Body of pancreas (tissue), 4 donors: ENCODE data around the gene RNF11.

Experiments used
- CTCF ChIP-seq, 7 experiments: fragments of 450-650 bp in 4 of 7; fragments of 200-600 bp in 3 of 7; sonication (generic) in 3 of 7; IDR thresholded peaks; one replicate each; pipeline ENCODE4 v1.5.1; 2016 to 2019; ENCODE audit warnings: antibody characterized with exemption in 7 of 7
- POLR2A ChIP-seq, 3 donors: fragments of 450-650 bp; IDR thresholded peaks; one replicate each; pipeline ENCODE4 v1.6.1; 2016; ENCODE audit warnings: antibody characterized with exemption in 3 of 3, mild to moderate bottlenecking in 2 of 3

GRCh38 chr1:51203874-51204245, 32.2 kb upstream of the RNF11 start:
- TF ChIP-seq CTCF (IDR thresholded peaks at IDR 0.05) (no peak), POLR2A (IDR thresholded peaks at IDR 0.05) (no peak)
